Nephron (organoid): ENCODE measurements around the gene GRM7.

Experiments used
- H3K27ac Mint-ChIP-seq, 3 experiments: 2 replicates each; pipeline ENCODE4 v1.8.0; 2020; ENCODE audit warnings: mixed read lengths in 3 of 3, mild to moderate bottlenecking in 2 of 3, moderate library complexity in 1 of 3
- H3K27me3 Mint-ChIP-seq: 2 replicates; pipeline ENCODE4 v1.8.0; 2021; ENCODE audit warnings: low read depth, mild to moderate bottlenecking, moderate library complexity, mixed read lengths
- H3K36me3 Mint-ChIP-seq: 2 replicates; pipeline ENCODE4 v1.8.0; 2020; ENCODE audit warnings: low read depth, mixed read lengths
- H3K4me1 Mint-ChIP-seq: 2 replicates; pipeline ENCODE4 v1.8.0; 2020; ENCODE audit warnings: mixed read lengths
- H3K4me3 Mint-ChIP-seq, 3 experiments: 2 replicates each; pipeline ENCODE4 v1.8.0; 2020; ENCODE audit warnings: mild to moderate bottlenecking in 3 of 3, mixed read lengths in 3 of 3, moderate library complexity in 2 of 3
- H3K9me3 Mint-ChIP-seq: 2 replicates; pipeline ENCODE4 v1.8.0; 2020; ENCODE audit warnings: mixed read lengths
- CTCF ChIP-seq, 3 experiments: fragments of 200-600 bp; sonication (generic); IDR thresholded peaks; one replicate each; pipeline ENCODE4 v1.5.0; 2021; ENCODE audit warnings: antibody characterized with exemption in 3 of 3; ENCODE audit not compliant: unreplicated experiment in 3 of 3

GRM7 gene

GRCh38 chr3:7444886-7445285, 584.0 kb downstream of the GRM7 start:
- peaks cover 4% of the 10 kb centered on the region for H3K9me3 Mint-ChIP-seq
- no peak overlapping the region for H3K4me3 Mint-ChIP-seq
- H3K27me3 Mint-ChIP-seq, result no peaks in the 10 kb centered on the region
- no peaks in the 10 kb centered on the region for H3K4me1 Mint-ChIP-seq
- no peak for TF ChIP-seq CTCF (IDR thresholded peaks at IDR 0.05; ENCODE audit: unreplicated experiment in 3 of 3)
- no peak overlapping the region for H3K27ac Mint-ChIP-seq
- H3K36me3 Mint-ChIP-seq, result no peaks in the 10 kb centered on the region

GRCh38 chr3:7445331-7445730, 584.4 kb downstream of the GRM7 start:
- Mint-ChIP-seq H3K27ac (no peak overlapping the region), H3K9me3 (peaks cover 4% of the 10 kb centered on the region), H3K4me3 (no peak overlapping the region), H3K36me3 (no peaks in the 10 kb centered on the region), H3K27me3 (no peaks in the 10 kb centered on the region), H3K4me1 (no peaks in the 10 kb centered on the region)
- TF ChIP-seq CTCF (IDR thresholded peaks at IDR 0.05; ENCODE audit: unreplicated experiment in 3 of 3), result no peak

- H3K27ac Mint-ChIP-seq, result no peak overlapping the region
- H3K9me3 Mint-ChIP-seq, result peaks cover 4% of the 10 kb centered on the region
- H3K36me3 Mint-ChIP-seq, result no peaks in the 10 kb centered on the region
- H3K27me3 Mint-ChIP-seq, result no peaks in the 10 kb centered on the region
- no peak for TF ChIP-seq CTCF (IDR thresholded peaks at IDR 0.05; ENCODE audit: unreplicated experiment in 3 of 3)
- H3K4me3 Mint-ChIP-seq, result no peak overlapping the region
- no peaks in the 10 kb centered on the region for H3K4me1 Mint-ChIP-seq
Observed at GRCh38 chr3:7447197-7447769, 586.4 kb downstream of the GRM7 start.

- Mint-ChIP-seq H3K4me1 (no peaks in the 10 kb centered on the region), H3K27ac (no peak overlapping the region), H3K9me3 (peaks cover 2% of the 10 kb centered on the region), H3K27me3 (no peaks in the 10 kb centered on the region), H3K4me3 (no peak overlapping the region), H3K36me3 (no peaks in the 10 kb centered on the region)
- no peak for TF ChIP-seq CTCF (IDR thresholded peaks at IDR 0.05; ENCODE audit: unreplicated experiment in 3 of 3)
Observed at GRCh38 chr3:7456386-7456785, 595.5 kb downstream of the GRM7 start.

- H3K9me3 Mint-ChIP-seq, result peaks cover 2% of the 10 kb centered on the region
- H3K27me3 Mint-ChIP-seq, result peaks cover 4% of the 10 kb centered on the region
- H3K4me1 Mint-ChIP-seq, result no peaks in the 10 kb centered on the region
- TF ChIP-seq CTCF (IDR thresholded peaks at IDR 0.05; ENCODE audit: unreplicated experiment in 3 of 3), result no peak
- no peak overlapping the region for H3K27ac Mint-ChIP-seq
- H3K4me3 Mint-ChIP-seq, result no peak overlapping the region
- no peaks in the 10 kb centered on the region for H3K36me3 Mint-ChIP-seq
Observed at GRCh38 chr3:7461202-7461825, 600.4 kb downstream of the GRM7 start.

- Mint-ChIP-seq H3K36me3 (no peaks in the 10 kb centered on the region), H3K4me1 (no peaks in the 10 kb centered on the region), H3K27me3 (no peaks in the 10 kb centered on the region), H3K27ac (no peak overlapping the region), H3K4me3 (no peak overlapping the region), H3K9me3 (no peaks in the 10 kb centered on the region)
- no peak for TF ChIP-seq CTCF (IDR thresholded peaks at IDR 0.05; ENCODE audit: unreplicated experiment in 3 of 3)
Observed at GRCh38 chr3:7469866-7470265, 609.0 kb downstream of the GRM7 start.
